ENCODE results near the gene SEZ6. TPM values are rescaled to one million over a fixed set of nuclear protein-coding genes. Genes with fewer than 3 reads are reported as not detected.
A peak's percentile ranks its signal among the peaks of the same experiment; 100 is the strongest.
"Not testable (repeated sequence)": the region's sequence is repeated elsewhere in the genome, so short reads cannot be mapped to it uniquely, and the experiment has no call there.

Gene SEZ6
- total RNA-seq, 2 experiments from 2014 or later, result 0.31 TPM; not detected in 1

- DNase-seq (no peak), ATAC-seq (ENCODE audit: poor library complexity) (no peak)
- H3K27me3 Mint-ChIP-seq, result no peaks in the 10 kb centered on the region
- H3K36me3 Mint-ChIP-seq (ENCODE audit: low read depth), result peaks cover 70% of the 10 kb centered on the region
- Histone ChIP-seq H3K27me3 (ENCODE audit: control insufficient read depth in 1 of 2, insufficient read depth in 2 of 2, low read length in 2 of 2) (no peaks in the 10 kb centered on the region), H3K4me1 (ENCODE audit: insufficient read depth, low read length) (peaks cover 61% of the 10 kb centered on the region), H3K36me3 (ENCODE audit: insufficient read depth, low read length) (peaks cover 33% of the 10 kb centered on the region), H3K27ac (ENCODE audit: low read depth in 1 of 2, low read length in 2 of 2) (no peak overlapping the region), H3K9me3 (ENCODE audit: control insufficient read depth in 1 of 2, insufficient read depth in 1 of 2, low read length in 2 of 2) (no peaks in the 10 kb centered on the region), H3K4me3 (ENCODE audit: low read length) (no peak overlapping the region)
- peak overlapping the region; percentile 65 for H3K27ac Mint-ChIP-seq
- ChIA-PET CTCF (interaction anchor here (1.9 to 2.0 kb wide), 2 partner anchors 9 to 36 kb away, joined by 6 to 8 read pairs; partner anchors contain the start of gene DHRS13), POLR2A (interaction anchor here (1.8 to 4.6 kb wide), 3 partner anchors 11 to 13 kb away, joined by 6 to 18 read pairs (median 13); partner anchors contain the start of gene PHF12)
- H3K9me3 Mint-ChIP-seq, result no peaks in the 10 kb centered on the region
- H3K4me1 Mint-ChIP-seq (ENCODE audit: low read depth), result peaks cover 90% of the 10 kb centered on the region
- TF ChIP-seq CTCF (IDR thresholded peaks at IDR 0.05), result no peak
- H3K4me3 Mint-ChIP-seq, result peak overlapping the region; percentile 34
- intact Hi-C loops (cut with DNase I, micrococcal nuclease), result no loop called here
Observed at GRCh38 chr17:28938552-28938951, 67.3 kb downstream of the SEZ6 start.

- H3K4me3 ChIP-seq (ENCODE audit: low read length), result no peak overlapping the region
- no peaks in the 10 kb centered on the region for H3K27me3 ChIP-seq (ENCODE audit: control insufficient read depth in 1 of 2, insufficient read depth in 2 of 2, low read length in 2 of 2)
- no peaks in the 10 kb centered on the region for H3K27me3 Mint-ChIP-seq
- H3K27ac ChIP-seq (ENCODE audit: low read depth in 1 of 2, low read length in 2 of 2), result no peak overlapping the region
- H3K36me3 ChIP-seq (ENCODE audit: insufficient read depth, low read length), result peaks cover 25% of the 10 kb centered on the region
- intact Hi-C loops (cut with DNase I, micrococcal nuclease), result no loop called here
- ATAC-seq (ENCODE audit: poor library complexity), result no peak
- DNase-seq, result no peak
- H3K4me1 ChIP-seq (ENCODE audit: insufficient read depth, low read length), result peaks cover 64% of the 10 kb centered on the region
- peak overlapping the region; percentile 65 for H3K27ac Mint-ChIP-seq
- H3K36me3 Mint-ChIP-seq (ENCODE audit: low read depth), result peaks cover 75% of the 10 kb centered on the region
- peaks cover 88% of the 10 kb centered on the region for H3K4me1 Mint-ChIP-seq (ENCODE audit: low read depth)
- H3K9me3 ChIP-seq (ENCODE audit: control insufficient read depth in 1 of 2, insufficient read depth in 1 of 2, low read length in 2 of 2), result no peaks in the 10 kb centered on the region
- ChIA-PET POLR2A (interaction anchor here (1.0 to 4.6 kb wide), 4 partner anchors 9 to 15 kb away, joined by 3 to 18 read pairs (median 6); partner anchors contain the start of gene PHF12), CTCF (interaction anchor here (1.0 to 2.0 kb wide), 3 partner anchors 11 to 210 kb away, joined by 3 to 6 read pairs (median 4); partner anchors contain the start of gene DHRS13)
- H3K9me3 Mint-ChIP-seq, result no peaks in the 10 kb centered on the region
- H3K4me3 Mint-ChIP-seq, result no peak overlapping the region
- no peak for TF ChIP-seq CTCF (IDR thresholded peaks at IDR 0.05)
Observed at GRCh38 chr17:28937044-28937729, 68.6 kb downstream of the SEZ6 start.

- Histone ChIP-seq H3K27me3 (ENCODE audit: control insufficient read depth in 1 of 2, insufficient read depth in 2 of 2, low read length in 2 of 2) (no peaks in the 10 kb centered on the region), H3K4me1 (ENCODE audit: insufficient read depth, low read length) (peaks cover 60% of the 10 kb centered on the region), H3K4me3 (ENCODE audit: low read length) (no peak overlapping the region), H3K27ac (ENCODE audit: low read depth in 1 of 2, low read length in 2 of 2) (no peak overlapping the region), H3K36me3 (ENCODE audit: insufficient read depth, low read length) (peaks cover 25% of the 10 kb centered on the region), H3K9me3 (ENCODE audit: control insufficient read depth in 1 of 2, insufficient read depth in 1 of 2, low read length in 2 of 2) (no peaks in the 10 kb centered on the region)
- peak overlapping the region; percentile 47 for H3K4me3 Mint-ChIP-seq
- no peaks in the 10 kb centered on the region for H3K27me3 Mint-ChIP-seq
- POLR2A ChIA-PET, result interaction anchor here (1.1 to 2.2 kb wide), 3 partner anchors 9 to 16 kb away, joined by 3 to 9 read pairs (median 5); partner anchors contain the start of gene PHF12
- H3K36me3 Mint-ChIP-seq (ENCODE audit: low read depth), result peaks cover 72% of the 10 kb centered on the region
- TF ChIP-seq CTCF (IDR thresholded peaks at IDR 0.05), result no peak
- H3K9me3 Mint-ChIP-seq, result no peaks in the 10 kb centered on the region
- CTCF ChIA-PET, result no interaction called here
- DNase-seq (no peak), ATAC-seq (ENCODE audit: poor library complexity) (no peak)
- H3K27ac Mint-ChIP-seq, result peak overlapping the region; percentile 62
- peaks cover 75% of the 10 kb centered on the region for H3K4me1 Mint-ChIP-seq (ENCODE audit: low read depth)
- intact Hi-C loops (cut with DNase I, micrococcal nuclease), result no loop called here
Observed at GRCh38 chr17:28935744-28936460, 69.9 kb downstream of the SEZ6 start.

DNA sequence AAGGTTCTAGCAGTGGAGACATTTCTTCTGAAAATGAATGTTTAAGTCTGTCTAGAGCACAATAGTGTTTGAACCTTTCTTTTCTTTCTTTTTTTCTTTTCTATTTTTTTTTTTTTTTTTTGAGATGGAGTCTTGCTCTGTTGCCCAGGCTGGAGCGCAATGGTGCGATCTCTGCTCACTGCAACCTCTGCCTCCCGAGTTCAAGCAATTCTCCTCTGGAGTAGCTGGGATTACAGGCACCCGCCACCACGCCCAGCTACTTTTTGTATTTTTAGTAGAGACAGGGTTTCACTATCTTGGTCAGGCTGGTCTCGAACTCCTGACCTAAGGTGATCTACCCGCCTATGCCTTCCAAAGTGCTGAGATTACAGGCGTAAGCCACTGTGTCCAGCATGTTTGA lies 71.3 kb downstream of the SEZ6 start:
- H3K4me3 Mint-ChIP-seq; ATAC-seq (ENCODE audit: poor library complexity); intact Hi-C loops (cut with DNase I, micrococcal nuclease); H3K27me3 Mint-ChIP-seq; H3K9me3 ChIP-seq (ENCODE audit: control insufficient read depth in 1 of 2, insufficient read depth in 1 of 2, low read length in 2 of 2); H3K27ac ChIP-seq (ENCODE audit: low read depth in 1 of 2, low read length in 2 of 2); H3K27me3 ChIP-seq (ENCODE audit: control insufficient read depth in 1 of 2, insufficient read depth in 2 of 2, low read length in 2 of 2); H3K9me3 Mint-ChIP-seq; H3K4me3 ChIP-seq (ENCODE audit: low read length); DNase-seq: not testable (repeated sequence)
- ChIA-PET CTCF (interaction anchor here (0.6 kb wide), 1 partner anchor 10 kb away, joined by 3 read pairs; no protein-coding TSS in a partner anchor), POLR2A (interaction anchor here (0.8 to 2.2 kb wide), 4 partner anchors 15 to 273 kb away, joined by 3 to 9 read pairs (median 4); partner anchors contain the start of genes PHF12, SDF2 and SUPT6H)
- H3K36me3 Mint-ChIP-seq (ENCODE audit: low read depth), result peaks cover 67% of the 10 kb centered on the region
- Histone ChIP-seq H3K36me3 (ENCODE audit: insufficient read depth, low read length) (peaks cover 28% of the 10 kb centered on the region), H3K4me1 (ENCODE audit: insufficient read depth, low read length) (peaks cover 51% of the 10 kb centered on the region)
- H3K27ac Mint-ChIP-seq, result peak overlapping the region; percentile 58
- peaks cover 70% of the 10 kb centered on the region for H3K4me1 Mint-ChIP-seq (ENCODE audit: low read depth)

Measured in CD4-positive, alpha-beta T cell (primary cell).